Osteoblast (primary cell): Measurements from ENCODE around the gene MYO10. TPM values are rescaled to one million over a fixed set of nuclear protein-coding genes. Genes with fewer than 3 reads are reported as not detected.

Experiments used
- DNase-seq: peaks from one replicate; pipeline ENCODE4 v3.0.0; 2011; ENCODE audit warnings: low spot score, mixed read lengths; ENCODE audit not compliant: insufficient read length; ENCODE audit errors: missing footprints
- H2AFZ ChIP-seq: 2 replicates; pipeline ENCODE4 v1.6.0; 2011; ENCODE audit warnings: mild to moderate bottlenecking, low read length
- H3K27ac ChIP-seq: 2 replicates; pipeline ENCODE4 v1.5.1; 2011; ENCODE audit warnings: mild to moderate bottlenecking, low read depth, low read length, moderate library complexity
- H3K27me3 ChIP-seq: 2 replicates; pipeline ENCODE4 v1.6.0; 2012; ENCODE audit warnings: mild to moderate bottlenecking, control low read depth, inconsistent platforms, low read length, moderate library complexity; ENCODE audit not compliant: insufficient read depth
- H3K36me3 ChIP-seq: 2 replicates; pipeline ENCODE4 v1.5.1; 2011; ENCODE audit warnings: mild to moderate bottlenecking, low read length, control low read depth, moderate library complexity; ENCODE audit not compliant: insufficient read depth
- H3K4me1 ChIP-seq: 2 replicates; pipeline ENCODE4 v1.5.1; 2011; ENCODE audit warnings: mild to moderate bottlenecking, low read length, control low read depth, moderate library complexity; ENCODE audit not compliant: insufficient read depth
- H3K4me2 ChIP-seq: 2 replicates; pipeline ENCODE4 v1.6.0; 2011; ENCODE audit warnings: mild to moderate bottlenecking, low read length; ENCODE audit not compliant: insufficient read depth
- H3K4me3 ChIP-seq: fragments of 200-600 bp; sonication (generic); 3 replicates; pipeline ENCODE4 v1.5.1; 2012; ENCODE audit warnings: mild to moderate bottlenecking, low read length, inconsistent platforms; ENCODE audit not compliant: insufficient read depth
- H3K79me2 ChIP-seq: 2 replicates; pipeline ENCODE4 v1.6.0; 2012; ENCODE audit warnings: mild to moderate bottlenecking, low read length, control low read depth, inconsistent platforms; ENCODE audit not compliant: insufficient read depth
- H3K9me3 ChIP-seq: 2 replicates; pipeline ENCODE4 v1.5.1; 2011; ENCODE audit warnings: low read depth, low read length, control low read depth
- H4K20me1 ChIP-seq: 2 replicates; pipeline ENCODE4 v1.6.0; 2012; ENCODE audit warnings: mild to moderate bottlenecking, low read length, control low read depth; ENCODE audit not compliant: insufficient read depth
- CTCF ChIP-seq: IDR thresholded peaks from 2 replicates; pipeline ENCODE4 v1.5.1; 2011; ENCODE audit warnings: mild to moderate bottlenecking, low read depth, low read length, moderate library complexity; ENCODE audit errors: extremely low read depth
- total RNA-seq: library from RNA; depleted of rRNA; stranded (reverse); fragments of >200 nt; gene quantifications from 2 replicates; pipeline ENCODE4 v1.2.3, GENCODE V29; 2012

Gene MYO10
- total RNA-seq, 1 donor = 40.9 TPM

- Histone ChIP-seq H3K79me2 (peaks cover 97% of the 10 kb centered on the region), H3K4me3 (no peak overlapping the region), H3K27ac (no peak overlapping the region), H3K36me3 (peaks cover 9% of the 10 kb centered on the region), H4K20me1 (peaks cover 41% of the 10 kb centered on the region), H3K4me2 (no peak overlapping the region), H2AFZ (no peak overlapping the region), H3K4me1 (peaks cover 19% of the 10 kb centered on the region), H3K27me3 (no peaks in the 10 kb centered on the region), H3K9me3 (no peaks in the 10 kb centered on the region)
- DNase-seq = no peak
- TF ChIP-seq CTCF = no peak
These were observed 76.7 kb downstream of the MYO10 start for GRCh38 chr5:16859346-16859745.

DNA sequence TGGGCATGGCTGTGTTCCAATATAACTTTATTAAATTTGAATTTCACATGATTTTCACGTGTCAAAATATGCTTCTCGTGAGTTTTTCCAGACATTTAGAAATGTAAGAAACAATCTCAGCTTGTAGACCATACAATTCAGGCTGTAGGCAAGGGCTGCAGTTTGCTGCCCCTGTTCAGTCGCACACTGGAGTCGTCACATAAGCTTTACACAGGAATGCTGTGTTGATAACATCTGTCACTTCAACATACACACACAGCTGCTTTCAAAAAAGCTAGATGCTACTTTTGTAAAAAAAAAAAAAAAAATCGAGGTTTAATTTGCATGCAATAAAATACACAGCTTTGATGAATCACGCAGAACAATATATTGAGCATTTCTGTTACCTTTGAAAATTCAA is 77.9 kb downstream of the MYO10 start:
- H4K20me1 ChIP-seq = peaks cover 43% of the 10 kb centered on the region

DNA sequence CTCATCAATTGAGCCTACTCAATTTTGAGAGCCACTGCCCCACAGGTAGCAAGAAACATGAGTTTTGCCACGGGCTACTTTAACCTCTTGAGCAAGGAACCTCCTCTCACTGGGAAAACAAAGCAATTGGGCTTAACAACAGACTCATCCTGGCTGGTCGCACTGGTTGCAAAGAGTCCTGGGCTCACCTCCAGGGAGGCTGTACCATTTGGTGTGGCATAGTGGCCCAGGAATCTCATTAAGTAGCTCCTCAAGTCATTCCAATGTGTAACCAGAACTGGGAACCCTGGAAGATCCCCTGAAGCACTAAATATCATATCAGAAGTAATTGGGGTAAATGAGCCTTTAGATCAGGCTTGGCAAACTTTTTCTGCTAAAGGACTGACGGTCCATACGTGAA is 78.5 kb downstream of the MYO10 start:
- H3K27me3 ChIP-seq = no peaks in the 10 kb centered on the region
- H3K27ac ChIP-seq = no peak overlapping the region
- peaks cover 39% of the 10 kb centered on the region for H4K20me1 ChIP-seq
- H3K4me3 ChIP-seq = no peak overlapping the region
- H3K4me1 ChIP-seq = peaks cover 6% of the 10 kb centered on the region
- no peak overlapping the region for H2AFZ ChIP-seq
- no peak for TF ChIP-seq CTCF
- H3K36me3 ChIP-seq = peaks cover 6% of the 10 kb centered on the region
- H3K9me3 ChIP-seq = no peaks in the 10 kb centered on the region
- no peak for DNase-seq
- H3K4me2 ChIP-seq = no peak overlapping the region
- H3K79me2 ChIP-seq = peaks cover 96% of the 10 kb centered on the region

More for the DNA sequence above, 77.9 kb downstream of the MYO10 start:
- Histone ChIP-seq H3K4me3 (no peak overlapping the region), H3K79me2 (peaks cover 97% of the 10 kb centered on the region), H2AFZ (no peak overlapping the region), H3K4me2 (no peak overlapping the region), H3K4me1 (peaks cover 8% of the 10 kb centered on the region), H3K36me3 (peaks cover 6% of the 10 kb centered on the region), H3K9me3 (no peaks in the 10 kb centered on the region), H3K27ac (no peak overlapping the region), H3K27me3 (no peaks in the 10 kb centered on the region)
- DNase-seq = no peak
- no peak for TF ChIP-seq CTCF

DNA sequence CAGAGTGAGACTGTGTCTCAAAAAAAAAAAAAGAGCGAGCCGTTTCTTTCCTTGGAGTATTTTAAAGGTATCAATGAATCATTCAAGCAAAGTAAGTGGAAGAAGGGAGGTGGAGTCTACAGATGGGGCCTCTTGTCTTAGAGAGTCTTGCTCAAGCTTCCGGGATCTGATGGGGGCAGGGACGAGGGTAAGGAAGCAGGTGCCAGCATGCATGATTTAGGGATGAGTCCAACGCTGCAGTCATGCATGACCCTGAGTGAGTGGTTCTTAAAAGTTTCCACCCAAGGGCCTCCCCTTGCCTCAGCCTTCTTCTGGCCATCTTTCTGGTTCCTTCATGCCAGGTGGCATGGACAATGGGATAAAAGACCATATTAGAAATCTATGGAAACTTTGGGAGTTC is 79.6 kb downstream of the MYO10 start:
- peaks cover 95% of the 10 kb centered on the region for H3K79me2 ChIP-seq
- DNase-seq = no peak
- H3K27me3 ChIP-seq = no peaks in the 10 kb centered on the region
- H3K4me2 ChIP-seq = no peak overlapping the region
- no peaks in the 10 kb centered on the region for H3K9me3 ChIP-seq
- no peak overlapping the region for H2AFZ ChIP-seq
- H3K4me1 ChIP-seq = peaks cover 6% of the 10 kb centered on the region
- H3K36me3 ChIP-seq = peaks cover 6% of the 10 kb centered on the region
- TF ChIP-seq CTCF = no peak
- H3K27ac ChIP-seq = no peak overlapping the region
- no peak overlapping the region for H3K4me3 ChIP-seq
- peaks cover 39% of the 10 kb centered on the region for H4K20me1 ChIP-seq
